Measurements from ENCODE around the gene MIEF1.
"Not testable (repeated sequence)": the region's sequence is repeated elsewhere in the genome, so short reads cannot be mapped to it uniquely, and the experiment has no call there.

The MIEF1 gene

GRCh38 chr22:39490966-39491680 is 11.0 kb upstream of the MIEF1 start:
- DNase-seq = no peak

GRCh38 chr22:39491696-39492095 is 10.4 kb upstream of the MIEF1 start:
- DNase-seq = no peak

- DNase-seq = no peak
Measured at GRCh38 chr22:39492186-39492585, 9.9 kb upstream of the MIEF1 start.

GRCh38 chr22:39493759-39494158 is 8.3 kb upstream of the MIEF1 start:
- no peak for DNase-seq

- no peak for DNase-seq
Measured at GRCh38 chr22:39494471-39495120, 7.5 kb upstream of the MIEF1 start.

- DNase-seq = peak; percentile 77
Measured at GRCh38 chr22:39496131-39496838, 5.8 kb upstream of the MIEF1 start.

- DNase-seq = no peak
Measured at GRCh38 chr22:39497429-39497828, 4.7 kb upstream of the MIEF1 start.

- no peak for DNase-seq
Measured at GRCh38 chr22:39498368-39498767, 3.7 kb upstream of the MIEF1 start.

GRCh38 chr22:39498802-39499201 is 3.3 kb upstream of the MIEF1 start:
- DNase-seq = no peak

GRCh38 chr22:39500101-39500500 is 2.0 kb upstream of the MIEF1 start:
- no peak for DNase-seq

- no peak for DNase-seq
Measured at GRCh38 chr22:39501644-39502108, 414 bp upstream of the MIEF1 start.

- DNase-seq = no peak
Measured at GRCh38 chr22:39502789-39503409, 809 bp downstream of the MIEF1 start.

GRCh38 chr22:39503630-39504029 is 1.5 kb downstream of the MIEF1 start:
- no peak for DNase-seq

- DNase-seq = no peak
Measured at GRCh38 chr22:39504071-39504470, 2.0 kb downstream of the MIEF1 start.

- DNase-seq = not testable (repeated sequence)
Measured at GRCh38 chr22:39507021-39507420, 4.9 kb downstream of the MIEF1 start.

- no peak for DNase-seq
Measured at GRCh38 chr22:39508393-39508792, 6.3 kb downstream of the MIEF1 start.

GRCh38 chr22:39510529-39511149 is 8.5 kb downstream of the MIEF1 start:
- no peak for DNase-seq

- no peak for DNase-seq
Measured at GRCh38 chr22:39511226-39511625, 9.1 kb downstream of the MIEF1 start.

GRCh38 chr22:39512026-39512425 is 9.9 kb downstream of the MIEF1 start:
- no peak for DNase-seq

GRCh38 chr22:39513791-39514190 is 11.7 kb downstream of the MIEF1 start:
- no peak for DNase-seq

- DNase-seq = peak; percentile 77
Measured at GRCh38 chr22:39514373-39514973, 12.4 kb downstream of the MIEF1 start.

- DNase-seq = no peak
Measured at GRCh38 chr22:39515266-39516050, 13.4 kb downstream of the MIEF1 start.
